Activated CD4-positive, alpha-beta T cell treated with anti-CD3 and anti-CD28 coated beads, Interleukin-2, amount 10 ng/mL, durations not matched to agents 24 days and 14 days (primary cell): ENCODE measurements around the gene C15orf62. TPM values are rescaled to one million over a fixed set of nuclear protein-coding genes. Genes with fewer than 3 reads are reported as not detected.

Experiments
- DNase-seq: peaks from one replicate; pipeline ENCODE4 v3.0.0; 2022
- H3K27ac Mint-ChIP-seq: one replicate; pipeline ENCODE4 v1.8.0; 2022; ENCODE audit warnings: mild to moderate bottlenecking, mixed read lengths
- H3K27me3 Mint-ChIP-seq: one replicate; pipeline ENCODE4 v1.8.0; 2022; ENCODE audit warnings: mixed read lengths
- H3K36me3 Mint-ChIP-seq: one replicate; pipeline ENCODE4 v1.8.0; 2022; ENCODE audit warnings: low read depth, mild to moderate bottlenecking, mixed read lengths
- H3K4me1 Mint-ChIP-seq: one replicate; pipeline ENCODE4 v1.8.0; 2021; ENCODE audit warnings: mixed read lengths
- H3K4me3 Mint-ChIP-seq: one replicate; pipeline ENCODE4 v1.8.0; 2022; ENCODE audit warnings: mild to moderate bottlenecking, moderate library complexity, mixed read lengths
- H3K9me3 Mint-ChIP-seq: one replicate; pipeline ENCODE4 v1.8.0; 2021; ENCODE audit warnings: mixed read lengths
- intact Hi-C: fragments of 100-400 bp; cut with micrococcal nuclease; formaldehyde crosslinking; loops from one replicate; pipeline ENCODE4 v1.15.1; 2023
- total RNA-seq: library from RNA; stranded (reverse); gene quantifications from 2 replicates; pipeline ENCODE4 v1.2.3, GENCODE V29; 2022

The C15orf62 gene
- total RNA-seq, 1 donor from 2014 or later = 0.51 TPM

DNA sequence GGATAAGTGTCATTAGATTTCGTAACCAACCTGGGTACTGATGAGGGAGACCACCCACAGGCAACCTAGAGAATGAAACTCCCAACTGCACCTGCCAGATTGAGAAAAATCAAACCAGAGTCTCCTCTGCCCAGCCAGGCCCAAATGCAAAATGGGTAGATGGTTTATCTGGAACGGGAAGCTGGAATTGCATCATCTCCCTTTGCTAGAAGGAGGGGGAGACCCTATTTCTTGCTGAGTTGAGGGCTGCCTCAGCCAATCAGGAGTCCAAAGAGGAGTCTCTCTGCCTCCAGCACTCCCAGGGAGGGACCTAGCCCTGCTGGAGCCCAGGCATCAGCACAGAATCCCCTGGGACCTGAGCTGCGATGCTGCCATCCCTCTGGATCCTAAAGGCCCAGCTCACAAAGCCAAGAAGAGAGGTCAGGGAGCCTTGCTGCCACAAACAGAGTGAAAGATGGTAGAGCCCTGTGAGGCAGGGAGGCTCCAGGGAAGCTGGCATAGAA lies 22.8 kb upstream of the C15orf62 start:
- no peak overlapping the region for H3K4me3 Mint-ChIP-seq
- peaks cover 52% of the 10 kb centered on the region for H3K36me3 Mint-ChIP-seq
- intact Hi-C loops = no loop called here
- peak overlapping the region; percentile 48 for H3K27ac Mint-ChIP-seq
- peaks cover 40% of the 10 kb centered on the region for H3K4me1 Mint-ChIP-seq
- no peak for DNase-seq
- no peaks in the 10 kb centered on the region for H3K9me3 Mint-ChIP-seq
- H3K27me3 Mint-ChIP-seq = no peaks in the 10 kb centered on the region

DNA sequence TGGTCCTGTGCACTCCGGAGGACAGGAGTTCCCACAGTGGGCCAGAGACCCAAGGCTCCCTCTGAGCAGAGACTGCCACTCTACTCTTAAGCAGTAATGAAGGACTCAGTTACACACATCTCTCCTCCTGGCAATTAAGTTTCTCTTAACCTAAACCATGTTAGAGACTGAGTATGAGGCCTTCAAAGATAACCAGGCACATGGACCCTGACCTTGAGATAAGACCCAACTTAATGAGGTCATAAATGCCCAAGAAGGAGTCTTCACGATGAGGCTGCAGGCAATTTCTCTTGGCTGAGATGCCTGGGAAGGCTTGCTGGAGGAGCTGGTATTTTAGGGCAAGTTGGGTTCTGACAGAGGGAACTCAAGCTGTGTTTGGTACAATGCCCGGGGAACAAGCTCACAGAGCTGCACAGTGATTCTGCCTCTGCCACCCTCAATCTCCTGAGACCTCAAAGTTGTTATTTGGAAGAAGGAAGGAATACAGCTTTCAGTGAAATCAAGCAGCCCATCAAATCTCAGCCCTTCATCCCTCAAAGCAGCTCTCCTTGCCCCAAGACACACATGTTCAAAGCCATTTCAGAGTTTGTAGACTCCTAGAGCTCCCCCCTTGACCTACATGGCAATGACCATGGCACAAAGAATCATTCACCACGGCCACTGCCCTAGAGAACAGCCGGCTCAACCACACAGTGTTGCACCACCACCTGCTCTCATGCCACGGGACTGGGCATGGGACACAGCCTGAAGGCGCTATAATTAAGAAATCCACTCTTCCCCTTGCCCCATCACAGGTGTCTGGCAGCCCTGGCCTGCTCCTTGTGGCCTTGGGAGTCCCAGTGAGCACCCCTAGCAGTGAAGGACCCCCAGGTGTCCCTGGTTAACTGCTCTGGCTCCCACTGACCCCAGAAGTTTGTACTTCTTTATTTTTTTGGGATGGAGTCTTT lies 21.8 kb upstream of the C15orf62 start:
- peak overlapping the region; percentile 10 for H3K27ac Mint-ChIP-seq
- intact Hi-C loops = no loop called here
- no peaks in the 10 kb centered on the region for H3K9me3 Mint-ChIP-seq
- peaks cover 54% of the 10 kb centered on the region for H3K36me3 Mint-ChIP-seq
- no peaks in the 10 kb centered on the region for H3K27me3 Mint-ChIP-seq
- no peak for DNase-seq
- H3K4me1 Mint-ChIP-seq = peaks cover 43% of the 10 kb centered on the region
- no peak overlapping the region for H3K4me3 Mint-ChIP-seq

DNA sequence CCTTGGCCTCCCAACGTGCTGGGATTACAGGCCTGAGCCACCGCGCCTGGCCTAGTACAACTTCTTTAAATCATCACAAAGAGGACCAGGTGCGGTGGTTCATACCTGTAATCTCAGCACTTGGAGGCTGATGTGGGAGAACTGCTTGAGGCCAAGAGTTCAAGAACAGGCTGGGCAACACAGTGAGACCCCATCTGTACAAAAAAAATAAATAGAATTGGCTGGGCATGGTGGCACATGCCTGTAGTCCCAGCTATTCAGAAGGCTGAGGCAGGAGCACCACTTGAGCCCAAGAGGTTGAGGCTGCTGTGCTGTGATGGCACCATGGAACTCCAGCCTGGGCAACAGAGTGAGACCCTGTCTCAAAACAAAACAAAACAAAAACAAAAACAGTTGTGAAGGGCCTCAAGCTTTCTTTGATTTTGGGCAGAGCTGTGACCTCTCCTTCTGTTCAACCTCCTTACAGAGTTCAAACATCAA lies 20.6 kb upstream of the C15orf62 start:
- no peaks in the 10 kb centered on the region for H3K9me3 Mint-ChIP-seq
- H3K36me3 Mint-ChIP-seq = peaks cover 53% of the 10 kb centered on the region
- DNase-seq = no peak
- no peaks in the 10 kb centered on the region for H3K27me3 Mint-ChIP-seq
- intact Hi-C loops = no loop called here
- H3K27ac Mint-ChIP-seq = peak overlapping the region; percentile 52
- H3K4me3 Mint-ChIP-seq = no peak overlapping the region
- peaks cover 44% of the 10 kb centered on the region for H3K4me1 Mint-ChIP-seq

DNA sequence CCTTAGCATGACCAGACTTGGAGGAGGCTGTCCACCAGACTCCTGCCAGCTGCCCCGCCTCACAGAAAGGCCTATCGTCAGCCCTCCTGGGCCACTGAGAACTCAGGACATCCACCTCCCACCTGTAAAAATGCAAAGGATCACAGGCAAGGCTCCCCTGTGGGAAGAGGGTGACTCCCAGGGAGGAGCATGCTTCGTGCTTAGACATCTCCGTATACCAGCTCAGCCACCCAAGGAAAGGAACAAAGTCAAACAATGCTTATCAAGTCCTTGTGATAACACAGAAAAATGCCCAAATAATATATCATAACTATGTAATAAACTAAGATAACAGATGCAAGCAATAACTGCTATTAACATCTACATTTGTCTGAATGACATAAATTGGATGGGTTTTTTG lies 18.9 kb upstream of the C15orf62 start:
- intact Hi-C loops = no loop called here
- Mint-ChIP-seq H3K4me1 (peaks cover 37% of the 10 kb centered on the region), H3K27me3 (no peaks in the 10 kb centered on the region), H3K4me3 (no peak overlapping the region), H3K27ac (no peak overlapping the region), H3K36me3 (peaks cover 44% of the 10 kb centered on the region), H3K9me3 (no peaks in the 10 kb centered on the region)
- no peak for DNase-seq

DNA sequence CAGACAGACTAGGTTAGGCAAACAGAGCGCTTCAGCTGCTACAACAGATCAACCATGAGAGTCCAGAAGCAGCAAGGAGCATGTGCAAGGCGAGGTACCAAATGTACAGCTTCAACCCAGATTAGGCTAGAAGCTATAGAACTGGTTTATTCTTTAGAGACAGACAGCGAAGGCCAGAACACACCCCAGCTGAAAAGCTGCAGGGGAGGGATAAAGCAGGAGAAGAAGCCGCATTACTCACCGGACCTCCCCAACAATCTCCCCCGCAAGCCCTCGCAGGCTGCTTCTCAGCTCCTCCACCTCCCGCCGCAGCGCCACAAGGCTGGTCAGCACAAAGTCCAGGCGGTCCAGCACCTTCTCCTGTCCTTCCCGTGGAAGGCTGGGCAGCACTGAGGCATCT lies 18.0 kb upstream of the C15orf62 start:
- no peaks in the 10 kb centered on the region for H3K27me3 Mint-ChIP-seq
- intact Hi-C loops = no loop called here
- no peak overlapping the region for H3K4me3 Mint-ChIP-seq
- peaks cover 40% of the 10 kb centered on the region for H3K4me1 Mint-ChIP-seq
- no peak overlapping the region for H3K27ac Mint-ChIP-seq
- H3K9me3 Mint-ChIP-seq = no peaks in the 10 kb centered on the region
- no peak for DNase-seq
- peaks cover 40% of the 10 kb centered on the region for H3K36me3 Mint-ChIP-seq

DNA sequence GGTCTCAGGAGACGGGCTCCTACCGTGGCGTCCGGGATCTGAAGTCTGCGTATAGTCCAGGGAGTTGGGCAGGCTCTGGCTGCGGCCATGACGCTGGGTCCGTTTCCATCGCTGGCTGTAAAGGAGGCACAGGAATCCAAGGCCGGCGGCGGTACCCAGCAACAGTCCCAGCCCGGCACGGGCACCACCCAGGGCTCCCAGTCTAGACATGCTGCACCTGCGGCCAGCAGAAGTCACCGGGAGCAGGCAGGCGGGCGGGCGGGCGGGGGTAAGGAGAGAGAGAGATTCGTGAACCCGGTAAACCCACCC lies 15.3 kb upstream of the C15orf62 start:
- intact Hi-C loops = no loop called here
- peak; percentile 76 for DNase-seq
- H3K27ac Mint-ChIP-seq = peak overlapping the region; percentile 98
- H3K4me1 Mint-ChIP-seq = peaks cover 38% of the 10 kb centered on the region
- no peaks in the 10 kb centered on the region for H3K27me3 Mint-ChIP-seq
- H3K9me3 Mint-ChIP-seq = no peaks in the 10 kb centered on the region
- H3K36me3 Mint-ChIP-seq = peaks cover 24% of the 10 kb centered on the region
- H3K4me3 Mint-ChIP-seq = peak overlapping the region; percentile 98

DNA sequence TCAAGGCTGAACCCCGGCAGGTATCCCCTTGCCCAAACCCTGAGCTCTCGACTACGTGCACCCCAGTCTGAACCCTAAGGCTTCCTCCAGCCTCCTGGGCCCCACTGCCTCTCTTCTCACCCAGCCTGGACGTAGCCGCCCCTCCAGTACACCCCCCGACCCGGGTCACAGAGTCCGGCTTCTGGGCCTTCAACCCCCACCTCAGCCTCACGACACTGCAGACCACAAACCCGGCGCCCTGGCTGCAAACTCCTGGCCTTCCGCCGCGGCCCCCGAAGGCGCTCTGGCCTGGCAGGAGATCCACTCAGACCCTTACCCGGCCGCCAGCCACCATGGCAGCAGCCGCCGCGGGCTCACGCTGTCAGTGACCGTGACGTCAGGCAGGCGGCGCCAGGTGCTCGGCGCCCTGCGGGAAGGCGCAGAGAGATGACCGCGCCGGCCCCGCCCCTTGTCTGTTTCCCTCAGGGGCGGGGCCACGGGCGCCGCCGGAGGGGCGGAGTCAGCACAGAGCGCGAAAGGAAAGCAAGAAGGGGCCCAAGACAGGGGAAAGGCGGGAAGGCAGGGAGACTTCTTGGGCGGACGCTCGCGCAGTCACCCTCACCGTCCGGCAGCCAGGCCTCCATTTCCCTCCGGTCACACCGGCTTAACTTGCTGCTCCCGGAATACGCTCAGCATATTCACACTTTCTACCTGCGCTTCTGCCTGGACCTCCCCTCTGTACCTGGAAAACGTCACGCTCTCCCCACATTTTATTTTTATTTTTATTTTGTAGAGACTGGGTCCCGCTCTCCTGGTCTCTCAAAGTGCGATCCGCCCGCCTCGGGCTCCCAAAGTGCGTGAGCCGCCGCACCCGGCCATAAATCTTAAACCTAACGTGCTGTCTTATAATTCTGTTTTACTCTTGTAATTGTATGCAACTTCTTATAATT lies 14.6 kb upstream of the C15orf62 start, which contains the start of gene RMDN3:
Gene RMDN3, minus strand, starts transcription at position 372 of the 929 bp plus-strand sequence. CDS start 471 bp downstream, outside the sequence.
- peak within 1 kb of the TSS; percentile 98 for H3K4me3 Mint-ChIP-seq
- DNase-seq = peak; percentile 99
- peaks cover 38% of the 10 kb centered on the region for H3K4me1 Mint-ChIP-seq
- intact Hi-C loops = loop anchor here (1.0 to 5.0 kb wide), 5 partner anchors 9 to 78 kb away; partner anchors contain the start of genes DNAJC17, GCHFR and ZFYVE19
- H3K9me3 Mint-ChIP-seq = no peaks in the 10 kb centered on the region
- peak within 1 kb of the TSS; percentile 98 for H3K27ac Mint-ChIP-seq
- peaks cover 21% of the 10 kb centered on the region for H3K36me3 Mint-ChIP-seq
- H3K27me3 Mint-ChIP-seq = no peaks in the 10 kb centered on the region

DNA sequence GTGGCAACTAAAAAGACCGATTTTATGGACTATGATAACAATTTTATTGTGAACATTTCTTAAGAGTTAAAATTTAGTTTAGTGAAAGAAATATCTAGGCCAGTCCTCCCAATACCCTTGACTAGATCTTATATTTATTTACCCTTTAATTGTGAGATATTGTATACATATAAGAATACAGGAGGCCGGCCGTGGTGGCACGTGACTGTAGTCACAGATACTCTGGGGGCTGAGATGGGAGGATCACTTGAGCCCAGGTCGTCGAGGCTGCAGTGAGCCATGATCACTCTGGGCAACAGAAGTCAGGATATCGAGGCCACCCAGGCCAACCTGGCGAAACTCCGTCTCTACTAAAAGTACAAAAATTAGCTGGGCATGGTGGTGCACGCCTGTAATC lies 14.0 kb upstream of the C15orf62 start:
- H3K9me3 Mint-ChIP-seq = no peaks in the 10 kb centered on the region
- H3K4me1 Mint-ChIP-seq = peaks cover 40% of the 10 kb centered on the region
- DNase-seq = no peak
- peak overlapping the region; percentile 98 for H3K4me3 Mint-ChIP-seq
- peak overlapping the region; percentile 98 for H3K27ac Mint-ChIP-seq
- intact Hi-C loops = loop anchor here (1.0 to 5.0 kb wide), 5 partner anchors 8 to 79 kb away; partner anchors contain the start of genes DNAJC17, GCHFR and ZFYVE19
- H3K36me3 Mint-ChIP-seq = peaks cover 19% of the 10 kb centered on the region
- H3K27me3 Mint-ChIP-seq = peaks cover 2% of the 10 kb centered on the region

DNA sequence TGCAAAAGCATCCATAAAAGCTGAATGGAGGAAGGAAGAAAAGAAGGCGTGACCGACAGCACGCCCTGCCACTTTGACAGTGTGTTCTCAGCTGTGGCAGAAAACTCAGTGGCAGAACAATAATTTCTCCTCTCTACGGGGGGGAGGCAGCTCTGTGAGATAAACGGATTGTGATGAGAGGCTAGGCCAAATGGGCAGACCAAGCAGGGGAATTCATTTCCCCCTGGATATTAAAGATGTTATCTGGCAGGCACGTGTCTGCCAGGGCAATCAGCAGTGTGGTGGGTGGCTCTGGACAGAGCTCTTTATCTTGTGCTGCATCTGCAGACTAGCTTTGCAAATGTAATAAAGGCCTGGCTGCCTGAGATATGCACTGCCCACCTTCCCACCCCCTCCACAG lies 12.8 kb upstream of the C15orf62 start:
- Mint-ChIP-seq H3K27ac (peak overlapping the region; percentile 1), H3K9me3 (no peaks in the 10 kb centered on the region), H3K36me3 (peaks cover 12% of the 10 kb centered on the region), H3K4me1 (peaks cover 35% of the 10 kb centered on the region), H3K27me3 (peaks cover 2% of the 10 kb centered on the region), H3K4me3 (peak overlapping the region; percentile 10)
- intact Hi-C loops = loop anchor here (5.0 kb wide), 1 partner anchor 80 kb away; no protein-coding TSS in a partner anchor
- DNase-seq = no peak

DNA sequence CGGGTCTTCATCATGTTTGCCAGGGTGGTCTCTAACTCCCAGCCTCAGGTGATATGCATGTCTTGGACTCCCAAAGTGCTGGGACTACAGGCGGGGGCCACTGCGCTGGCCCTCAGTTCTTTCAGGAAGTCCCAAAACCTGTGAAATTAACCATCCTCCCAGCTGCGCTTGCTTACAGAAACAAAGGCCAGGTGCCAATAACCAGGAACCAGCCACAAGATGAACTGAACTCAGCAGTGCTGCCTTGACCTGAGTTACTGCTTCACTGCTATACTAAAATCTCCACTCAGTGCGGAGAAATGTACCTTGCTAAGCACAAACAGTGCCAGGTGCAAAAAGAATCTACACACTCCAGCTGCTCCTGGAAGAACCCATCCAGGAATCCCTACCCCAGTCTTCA lies 9.8 kb upstream of the C15orf62 start:
- DNase-seq = no peak
- intact Hi-C loops = loop anchor here (5.0 to 10.0 kb wide), 4 partner anchors 83 to 195 kb away; partner anchors contain the start of genes CCDC32, KNL1, RPUSD2 and VPS18
- peaks cover 24% of the 10 kb centered on the region for H3K4me1 Mint-ChIP-seq
- H3K27ac Mint-ChIP-seq = no peak overlapping the region
- H3K36me3 Mint-ChIP-seq = no peaks in the 10 kb centered on the region
- H3K4me3 Mint-ChIP-seq = no peak overlapping the region
- peaks cover 2% of the 10 kb centered on the region for H3K27me3 Mint-ChIP-seq
- no peaks in the 10 kb centered on the region for H3K9me3 Mint-ChIP-seq

DNA sequence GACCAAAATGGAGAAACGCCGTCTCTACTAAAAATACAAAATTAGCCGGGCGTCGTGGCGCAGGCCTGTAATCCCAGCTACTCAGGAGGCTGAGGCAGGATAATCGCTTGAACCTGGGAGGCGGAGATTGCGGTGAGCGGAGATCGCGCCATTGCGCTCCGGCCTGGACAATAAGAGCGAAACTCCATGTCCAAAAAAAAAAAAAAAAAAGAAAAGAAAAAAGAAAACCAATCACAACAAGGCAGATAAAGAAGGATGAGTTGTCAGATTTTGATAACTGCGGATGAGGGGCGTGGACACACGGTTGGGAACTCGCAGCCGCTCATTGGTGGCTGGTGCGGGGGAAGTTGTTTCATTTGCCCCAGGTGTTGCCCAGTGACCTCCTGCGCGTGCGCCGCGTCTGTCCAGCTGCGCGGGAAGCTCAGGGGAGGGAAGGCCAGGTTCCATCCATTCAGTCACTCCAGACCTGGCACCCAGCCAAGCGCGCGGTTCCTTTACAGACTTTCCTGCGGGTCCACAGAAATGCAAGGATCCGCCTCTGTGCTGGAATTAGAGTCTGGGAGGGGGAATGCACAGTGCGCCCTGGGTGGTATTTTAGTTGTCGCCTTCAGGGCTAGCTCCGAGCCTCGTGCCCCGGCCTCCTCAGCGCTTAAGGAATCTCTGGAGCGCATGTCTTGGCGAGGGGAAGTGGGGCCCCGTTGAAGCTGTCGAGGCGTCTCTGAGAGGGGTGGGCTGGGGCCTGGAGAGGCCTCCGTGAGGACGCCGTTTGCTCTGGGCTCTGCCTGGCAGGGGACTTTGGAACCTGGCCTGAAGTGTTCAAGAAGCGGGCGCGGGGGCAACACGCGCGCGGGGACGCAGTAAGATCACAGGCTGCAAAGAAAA lies 6.6 kb upstream of the C15orf62 start:
- peak overlapping the region; percentile 89 for H3K27ac Mint-ChIP-seq
- peaks cover 2% of the 10 kb centered on the region for H3K27me3 Mint-ChIP-seq
- DNase-seq = peak; percentile 81
- intact Hi-C loops = loop anchor here (5.0 to 10.0 kb wide), 3 partner anchors 129 to 198 kb away; partner anchors contain the start of genes CCDC32, KNL1, RPUSD2 and VPS18
- H3K4me3 Mint-ChIP-seq = peak overlapping the region; percentile 76
- no peaks in the 10 kb centered on the region for H3K9me3 Mint-ChIP-seq
- H3K36me3 Mint-ChIP-seq = peaks cover 4% of the 10 kb centered on the region
- peaks cover 22% of the 10 kb centered on the region for H3K4me1 Mint-ChIP-seq

DNA sequence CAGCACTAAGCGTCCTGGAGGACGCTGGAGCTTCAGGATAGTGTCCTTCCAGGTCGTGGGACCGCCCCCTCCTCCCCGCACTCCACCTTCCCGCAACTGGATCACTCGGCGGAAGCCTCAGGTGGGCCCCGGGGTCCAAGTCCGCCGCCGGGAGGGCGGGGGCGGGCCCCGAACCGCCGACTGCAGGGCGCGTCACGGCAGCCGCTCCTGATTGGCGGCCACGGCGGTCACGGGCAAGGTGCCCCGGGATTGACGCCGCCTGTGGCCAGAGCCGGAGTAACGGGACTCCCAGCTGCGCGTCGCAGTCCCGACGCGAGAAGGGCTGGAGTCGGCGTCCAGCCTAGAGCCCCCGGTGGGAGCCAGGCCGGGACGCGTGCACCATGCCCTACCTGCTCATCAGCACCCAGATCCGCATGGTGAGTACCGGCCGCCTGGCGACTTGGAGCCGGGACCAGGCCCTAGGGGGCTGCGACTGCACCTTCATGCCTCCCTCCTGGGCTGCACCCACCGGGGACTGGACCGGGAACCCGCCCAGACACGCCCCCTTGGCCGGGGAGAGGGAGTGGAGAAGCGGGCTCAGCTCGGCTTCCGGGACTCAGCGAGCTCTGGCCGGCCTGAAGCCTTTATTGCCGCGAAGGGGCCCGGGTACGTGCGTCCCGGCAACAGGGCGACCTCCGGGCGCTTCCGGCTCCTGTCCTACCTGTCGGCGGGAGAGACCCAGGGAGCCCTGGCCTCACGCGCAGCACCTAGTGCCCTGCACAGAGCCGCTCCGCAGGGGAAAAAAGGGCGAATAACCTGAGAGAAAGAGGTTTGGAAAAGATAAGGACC lies 5.8 kb upstream of the C15orf62 start, which contains the start of gene GCHFR:
Gene GCHFR, plus strand, starts transcription at position 268 of the 828 bp plus-strand sequence. Its CDS starts 113 bp downstream, at position 381.
- peaks cover 2% of the 10 kb centered on the region for H3K27me3 Mint-ChIP-seq
- H3K4me3 Mint-ChIP-seq = peak within 1 kb of the TSS; percentile 76
- peaks cover 6% of the 10 kb centered on the region for H3K36me3 Mint-ChIP-seq
- peaks cover 27% of the 10 kb centered on the region for H3K4me1 Mint-ChIP-seq
- peak within 1 kb of the TSS; percentile 89 for H3K27ac Mint-ChIP-seq
- H3K9me3 Mint-ChIP-seq = no peaks in the 10 kb centered on the region
- DNase-seq = peak; percentile 94
- intact Hi-C loops = loop anchor here (1.0 to 10.0 kb wide), 5 partner anchors 9 to 199 kb away; partner anchors contain the start of genes CCDC32, KNL1, RAD51 and RMDN3
